ENCODE results near the gene ISOC2.

ISOC2 gene

GRCh38 chr19:55461974-55462626, 658 bp upstream of the ISOC2 start:
- peak; percentile 56 for DNase-seq (ENCODE audit: low read depth)
- peak overlapping the region; percentile 70 for H3K4me3 ChIP-seq (ENCODE audit: low read depth, low read length)
- TF ChIP-seq CTCF (conservative IDR thresholded peaks at IDR 0.05; ENCODE audit: low read depth, low read length) = no peak

- H3K4me3 ChIP-seq (ENCODE audit: low read depth, low read length) = peak overlapping the region; percentile 97
- peak; percentile 86 for DNase-seq (ENCODE audit: low read depth)
- peak; percentile 1 for TF ChIP-seq CTCF (conservative IDR thresholded peaks at IDR 0.05; ENCODE audit: low read depth, low read length)
Measured at GRCh38 chr19:55460670-55461258, 678 bp downstream of the ISOC2 start.

GRCh38 chr19:55459950-55460657, 1.3 kb downstream of the ISOC2 start:
- peak overlapping the region; percentile 97 for H3K4me3 ChIP-seq (ENCODE audit: low read depth, low read length)
- DNase-seq (ENCODE audit: low read depth) = peak; percentile 53
- no peak for TF ChIP-seq CTCF (conservative IDR thresholded peaks at IDR 0.05; ENCODE audit: low read depth, low read length)

GRCh38 chr19:55459551-55459949, 1.9 kb downstream of the ISOC2 start:
- no peak overlapping the region for H3K4me3 ChIP-seq (ENCODE audit: low read depth, low read length)
- TF ChIP-seq CTCF (conservative IDR thresholded peaks at IDR 0.05; ENCODE audit: low read depth, low read length) = no peak
- DNase-seq (ENCODE audit: low read depth) = no peak

GRCh38 chr19:55457683-55458457, 3.6 kb downstream of the ISOC2 start:
- no peak for DNase-seq (ENCODE audit: low read depth)
- H3K4me3 ChIP-seq (ENCODE audit: low read depth, low read length) = no peak overlapping the region
- TF ChIP-seq CTCF (conservative IDR thresholded peaks at IDR 0.05; ENCODE audit: low read depth, low read length) = no peak

- no peak for TF ChIP-seq CTCF (conservative IDR thresholded peaks at IDR 0.05; ENCODE audit: low read depth, low read length)
- no peak overlapping the region for H3K4me3 ChIP-seq (ENCODE audit: low read depth, low read length)
- DNase-seq (ENCODE audit: low read depth) = no peak
Measured at GRCh38 chr19:55456347-55456746, 5.1 kb downstream of the ISOC2 start.
